Esophagus squamous epithelium (tissue), 5 donors: Measurements from ENCODE around the gene SH2B2. TPM values are rescaled to one million over a fixed set of nuclear protein-coding genes. Genes with fewer than 3 reads are reported as not detected.

Source experiments
- DNase-seq: peaks from one replicate; lab custom pipeline; 2025; lab: John Stamatoyannopoulos, UW
- H3K27ac ChIP-seq, 4 donors: fragments of 200-600 bp; sonication (generic); one replicate each; pipeline ENCODE4 v1.5.1; 2016 to 2019; ENCODE audit warnings: mild to moderate bottlenecking in 1 of 4
- H3K27me3 ChIP-seq, 4 donors: fragments of 200-600 bp; sonication (generic); 1 replicate in 3 of 4; 2 replicates in 1 of 4; pipeline versions ENCODE4 v1.5.1 to v1.6.0; 2017 to 2021; ENCODE audit warnings: antibody characterized with exemption in 1 of 4
- H3K36me3 ChIP-seq, 3 donors: fragments of 200-600 bp; sonication (generic); one replicate each; pipeline ENCODE4 v1.5.1; 2016 to 2019
- H3K4me1 ChIP-seq, 3 donors: fragments of 200-600 bp; sonication (generic); one replicate each; pipeline ENCODE4 v1.5.1; 2017 to 2019
- H3K4me3 ChIP-seq, 4 donors: fragments of 200-600 bp; sonication (generic); 1 replicate in 3 of 4; 2 replicates in 1 of 4; pipeline ENCODE4 v1.5.1; 2016 to 2019; ENCODE audit warnings: mild to moderate bottlenecking in 2 of 4, moderate library complexity in 1 of 4
- H3K9me3 ChIP-seq, 3 donors: fragments of 200-600 bp; sonication (generic); one replicate each; pipeline ENCODE4 v1.5.1; 2016 to 2019
- POLR2A ChIP-seq, 4 donors: fragments of 450-650 bp; IDR thresholded peaks; one replicate each; pipeline ENCODE4 v1.6.1; 2017; ENCODE audit warnings: antibody characterized with exemption in 4 of 4, mild to moderate bottlenecking in 4 of 4, moderate library complexity in 3 of 4
- WGBS, 2 donors: methylation state at CpG; one replicate each; pipeline ENCODE4 v1.1.5; 2018; 5-methylcytosine and 5-hydroxymethylcytosine counted together
- intact Hi-C: fragments of 100-400 bp; cut with DNase I; formaldehyde crosslinking; loops from one replicate; pipeline ENCODE4 v1.15.0; 2022
- total RNA-seq, 4 donors: library from RNA; depleted of rRNA; stranded (reverse); fragments of >200 nt; gene quantifications; one replicate each; pipeline ENCODE4 v1.1.0, GENCODE V29; 2016
- TF ChIP-seq, protein P1 (sequence below), 6 experiments: fragments of 450-650 bp in 4 of 6; fragments of 200-600 bp in 2 of 6; sonication (generic) in 2 of 6; IDR thresholded peaks; one replicate each; pipeline ENCODE4 v1.5.1; 2016 to 2019; ENCODE audit warnings: antibody characterized with exemption in 6 of 6, mild to moderate bottlenecking in 4 of 6, moderate library complexity in 4 of 6
- donor health status: DM: yes; HTN: yes; CAD: no.

The SH2B2 gene
- total RNA-seq, 4 donors from 2014 or later = 0.47 to 7.3 (median 2.2) TPM

DNA sequence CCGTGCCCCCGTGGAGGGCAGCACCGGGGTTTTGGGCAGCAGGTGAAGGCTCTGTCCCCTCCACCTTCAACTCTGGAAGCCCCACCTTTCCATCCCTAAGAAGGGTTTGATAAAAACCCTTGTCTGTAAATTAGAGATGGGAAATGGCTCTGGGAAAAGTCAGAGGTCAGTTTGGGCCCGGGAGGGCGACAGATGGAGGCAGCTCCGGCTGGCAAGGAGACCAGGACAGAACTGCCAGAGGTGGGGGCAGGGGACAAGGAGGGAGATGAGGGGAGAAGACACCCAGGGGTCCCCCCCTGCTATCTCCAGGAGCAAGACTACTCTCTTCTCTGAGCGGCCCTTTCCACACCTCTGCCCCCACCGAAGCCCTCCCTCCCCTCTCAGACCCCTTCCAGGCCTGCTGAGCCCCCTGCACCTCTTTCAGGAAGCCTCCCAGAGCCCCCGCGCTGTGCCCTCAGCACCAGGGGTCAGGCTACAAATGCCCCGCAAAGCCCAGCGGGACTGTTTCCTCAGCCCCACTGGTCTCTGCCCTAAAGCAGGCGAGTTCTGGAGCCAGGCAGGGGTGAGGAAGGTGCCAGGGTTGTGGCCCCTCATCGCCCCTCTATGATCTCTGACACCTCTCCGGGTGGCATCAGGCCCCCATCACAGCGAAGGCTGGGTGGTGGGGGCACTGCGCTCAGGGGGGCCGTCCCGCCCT lies 980 bp upstream of the SH2B2 start:
- intact Hi-C loops = loop anchor here (10.0 kb wide), 1 partner anchor 179 kb away; the partner anchor contains the start of genes ALKBH4 and LRWD1
- Histone ChIP-seq H3K27me3 (peaks cover 0 to 15% (median 0%) of the 10 kb centered on the region in 4 donors), H3K4me1 (peaks cover 18 to 39% (median 27%) of the 10 kb centered on the region in 3 donors), H3K4me3 (peak overlapping the region; percentile 50 to 83 (median 70)), H3K36me3 (no peaks in the 10 kb centered on the region), H3K27ac (peak overlapping the region; percentile 51 to 93 (median 85)), H3K9me3 (no peaks in the 10 kb centered on the region)
- no peak for DNase-seq
- 26 to 39% methylated on average over 5 of the region's 19 CpGs for WGBS, 2 donors
- TF ChIP-seq, protein P1, sequence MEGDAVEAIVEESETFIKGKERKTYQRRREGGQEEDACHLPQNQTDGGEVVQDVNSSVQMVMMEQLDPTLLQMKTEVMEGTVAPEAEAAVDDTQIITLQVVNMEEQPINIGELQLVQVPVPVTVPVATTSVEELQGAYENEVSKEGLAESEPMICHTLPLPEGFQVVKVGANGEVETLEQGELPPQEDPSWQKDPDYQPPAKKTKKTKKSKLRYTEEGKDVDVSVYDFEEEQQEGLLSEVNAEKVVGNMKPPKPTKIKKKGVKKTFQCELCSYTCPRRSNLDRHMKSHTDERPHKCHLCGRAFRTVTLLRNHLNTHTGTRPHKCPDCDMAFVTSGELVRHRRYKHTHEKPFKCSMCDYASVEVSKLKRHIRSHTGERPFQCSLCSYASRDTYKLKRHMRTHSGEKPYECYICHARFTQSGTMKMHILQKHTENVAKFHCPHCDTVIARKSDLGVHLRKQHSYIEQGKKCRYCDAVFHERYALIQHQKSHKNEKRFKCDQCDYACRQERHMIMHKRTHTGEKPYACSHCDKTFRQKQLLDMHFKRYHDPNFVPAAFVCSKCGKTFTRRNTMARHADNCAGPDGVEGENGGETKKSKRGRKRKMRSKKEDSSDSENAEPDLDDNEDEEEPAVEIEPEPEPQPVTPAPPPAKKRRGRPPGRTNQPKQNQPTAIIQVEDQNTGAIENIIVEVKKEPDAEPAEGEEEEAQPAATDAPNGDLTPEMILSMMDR (IDR thresholded peaks at IDR 0.05) = no peak
- TF ChIP-seq POLR2A (IDR thresholded peaks at IDR 0.05) = no peak

DNA sequence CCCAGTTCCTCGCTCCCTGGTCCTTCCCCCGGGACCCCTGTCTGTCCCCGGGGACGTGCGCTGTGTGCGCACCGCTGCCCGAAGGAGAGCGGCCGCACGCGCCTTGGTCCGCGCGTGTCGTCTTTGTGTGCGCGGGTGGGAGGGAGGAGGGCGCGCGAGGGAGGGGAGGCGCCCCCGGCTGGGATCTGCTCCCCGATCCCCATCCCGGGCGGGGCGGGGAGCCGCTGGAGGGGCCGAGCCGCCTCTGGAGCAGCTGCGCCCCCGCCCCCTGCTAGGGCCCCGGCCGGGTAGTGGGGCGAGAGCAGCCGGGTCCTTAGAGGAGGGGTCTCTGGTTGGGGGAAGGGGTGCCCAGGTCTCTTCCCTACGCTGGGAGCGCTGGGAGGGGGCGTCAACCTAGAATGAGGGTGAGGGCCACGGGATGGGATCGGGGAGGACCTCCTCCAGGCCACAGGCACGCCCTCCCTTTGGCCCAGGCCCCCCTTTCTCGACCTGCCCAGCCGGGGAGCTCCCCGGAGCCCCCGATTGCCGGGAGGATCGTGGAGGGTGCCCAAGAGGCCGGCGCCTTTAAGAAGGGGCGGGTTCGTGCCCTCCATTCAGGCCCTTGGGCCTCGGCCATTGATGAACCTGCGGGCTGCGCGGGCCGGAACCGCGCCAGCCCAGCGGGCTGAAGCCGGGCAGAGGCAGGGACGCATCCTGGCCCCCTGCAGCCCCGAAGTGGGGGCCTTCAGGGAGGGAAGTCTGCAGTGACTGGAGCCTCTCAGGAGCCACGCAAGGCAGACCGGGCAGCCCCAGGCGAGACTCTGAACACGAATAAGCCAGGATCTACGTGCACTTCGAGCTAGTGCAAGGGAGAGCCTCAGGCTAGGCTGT lies 678 bp downstream of the SH2B2 start:
- H3K27ac ChIP-seq = peak overlapping the region; percentile 11 to 69 (median 38)
- intact Hi-C loops = loop anchor here (10.0 kb wide), 1 partner anchor 177 kb away; the partner anchor contains the start of genes ALKBH4 and LRWD1
- H3K4me1 ChIP-seq = peaks cover 18 to 39% (median 27%) of the 10 kb centered on the region in 3 donors
- H3K27me3 ChIP-seq = peaks cover 0 to 15% (median 0%) of the 10 kb centered on the region in 4 donors
- no peak for TF ChIP-seq POLR2A (IDR thresholded peaks at IDR 0.05)
- TF ChIP-seq, protein P1 (IDR thresholded peaks at IDR 0.05) = no peak
- peak overlapping the region; percentile 50 to 83 (median 70) for H3K4me3 ChIP-seq
- H3K9me3 ChIP-seq = no peaks in the 10 kb centered on the region
- no peak for DNase-seq
- WGBS, 2 donors = 0 to 7% methylated on average over 2 to 15 of the region's 69 CpGs
- H3K36me3 ChIP-seq = no peaks in the 10 kb centered on the region

DNA sequence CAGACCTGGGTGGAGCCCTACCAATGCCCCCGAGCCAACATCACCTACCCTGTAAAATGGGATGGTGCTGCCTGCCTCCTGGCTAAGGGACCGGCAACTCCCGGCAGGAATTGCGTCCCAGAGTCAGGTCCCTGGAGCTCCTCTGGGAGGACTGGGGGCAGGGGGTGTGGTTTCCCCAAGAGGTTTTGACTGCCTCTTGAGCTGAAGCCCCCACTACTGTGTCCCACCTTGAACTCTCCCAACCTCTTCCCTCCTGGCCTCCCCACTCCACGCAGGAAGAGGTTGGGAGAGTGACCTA lies 1.3 kb downstream of the SH2B2 start:
- intact Hi-C loops = loop anchor here (10.0 kb wide), 1 partner anchor 177 kb away; the partner anchor contains the start of genes ALKBH4 and LRWD1
- DNase-seq = no peak
- 0 to 20% methylated on average over 1 to 2 of the region's 5 CpGs for WGBS, 2 donors
- TF ChIP-seq, protein P1 (IDR thresholded peaks at IDR 0.05) = no peak
- no peak for TF ChIP-seq POLR2A (IDR thresholded peaks at IDR 0.05)
- Histone ChIP-seq H3K27ac (no peak overlapping the region), H3K27me3 (peaks cover 0 to 20% (median 0%) of the 10 kb centered on the region in 4 donors), H3K36me3 (no peaks in the 10 kb centered on the region), H3K4me1 (peaks cover 18 to 42% (median 27%) of the 10 kb centered on the region in 3 donors), H3K9me3 (no peaks in the 10 kb centered on the region), H3K4me3 (peak overlapping the region; percentile 50 to 83 (median 70))

DNA sequence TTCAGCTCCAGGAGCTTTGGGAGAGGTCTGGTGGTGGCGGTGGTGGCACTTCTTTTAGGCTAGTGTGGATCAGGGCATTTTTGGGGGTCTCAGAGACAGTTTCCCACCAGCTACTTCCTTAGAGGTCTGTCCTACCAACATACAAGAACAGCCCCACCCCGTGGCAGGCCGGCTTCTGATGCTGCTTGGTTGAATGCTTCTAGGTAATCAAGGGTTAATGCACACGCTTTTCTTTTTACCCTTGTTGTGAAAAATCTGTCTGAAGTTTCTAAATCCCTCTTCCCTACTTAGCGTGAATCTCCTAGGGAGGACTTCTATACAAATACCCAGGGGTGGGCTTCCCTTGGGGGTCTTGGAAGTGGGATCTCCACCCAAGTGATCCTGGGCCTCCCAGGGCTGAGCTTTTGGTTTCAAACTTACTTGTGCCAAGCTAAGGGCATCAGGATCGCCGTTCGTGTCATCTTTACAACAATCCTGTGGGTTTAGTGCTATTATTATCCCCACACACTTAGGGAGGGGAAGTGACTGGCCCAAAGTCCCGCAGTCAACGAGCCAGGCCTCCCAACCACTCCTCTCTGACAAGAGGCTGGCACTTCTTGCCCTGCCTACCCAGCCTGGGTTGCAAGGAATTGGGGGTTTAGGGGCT lies 1.7 kb downstream of the SH2B2 start:
- Histone ChIP-seq H3K4me1 (peaks cover 18 to 42% (median 27%) of the 10 kb centered on the region in 3 donors), H3K27me3 (peaks cover 0 to 23% (median 0%) of the 10 kb centered on the region in 4 donors), H3K27ac (no peak overlapping the region), H3K9me3 (no peaks in the 10 kb centered on the region), H3K4me3 (peak overlapping the region in 3 of 4 donors; percentile 63 to 83 (median 78)), H3K36me3 (no peaks in the 10 kb centered on the region)
- no peak for TF ChIP-seq POLR2A (IDR thresholded peaks at IDR 0.05)
- 22 to 26% methylated on average over 9 to 10 of the region's 10 CpGs for WGBS, 2 donors
- intact Hi-C loops = loop anchor here (10.0 kb wide), 1 partner anchor 176 kb away; the partner anchor contains the start of genes ALKBH4 and LRWD1
- no peak for DNase-seq

DNA sequence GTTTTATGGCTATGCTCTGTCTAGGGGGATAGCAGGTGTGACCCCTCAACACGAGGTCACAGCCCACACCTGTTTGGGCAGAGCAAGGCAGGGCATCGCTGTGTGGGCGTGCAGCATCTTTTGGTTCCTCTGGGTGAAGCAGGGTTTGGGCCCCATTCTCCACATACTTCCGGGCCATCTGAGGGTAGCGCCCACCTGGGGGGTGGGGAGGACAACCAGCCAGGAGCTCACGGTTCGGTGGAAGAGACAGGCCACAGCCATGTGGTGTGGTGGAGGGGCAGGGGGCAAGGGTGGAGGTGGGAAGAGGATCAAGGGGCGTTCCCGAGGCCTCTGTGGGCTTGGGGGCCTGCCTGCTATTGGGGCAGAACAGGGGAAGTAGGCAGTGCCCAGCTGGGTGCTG lies 2.4 kb downstream of the SH2B2 start:
- Histone ChIP-seq H3K9me3 (no peaks in the 10 kb centered on the region), H3K36me3 (no peaks in the 10 kb centered on the region), H3K27ac (no peak overlapping the region), H3K4me3 (no peak overlapping the region), H3K27me3 (peaks cover 0 to 26% (median 0%) of the 10 kb centered on the region in 4 donors), H3K4me1 (peaks cover 18 to 42% (median 27%) of the 10 kb centered on the region in 3 donors)
- TF ChIP-seq, protein P1 (IDR thresholded peaks at IDR 0.05) = no peak
- TF ChIP-seq POLR2A (IDR thresholded peaks at IDR 0.05) = no peak
- intact Hi-C loops = loop anchor here (10.0 kb wide), 1 partner anchor 176 kb away; the partner anchor contains the start of genes ALKBH4 and LRWD1
- WGBS, 2 donors = 80 to 90% methylated on average over 3 to 4 of the region's 9 CpGs
- DNase-seq = no peak
